RCC 7860 (cell line): ENCODE data around the gene BCL11A.

Experiments used
- DNase-seq: peaks from one replicate; pipeline ENCODE4 v3.0.0-alpha.2; 2015; ENCODE audit warnings: low spot score
- FAIRE-seq: peaks from 2 replicates; lab custom pipeline; 2012; peaks lifted over from hg19 to GRCh38; lab: Jason Lieb, UNC

The BCL11A gene

DNA sequence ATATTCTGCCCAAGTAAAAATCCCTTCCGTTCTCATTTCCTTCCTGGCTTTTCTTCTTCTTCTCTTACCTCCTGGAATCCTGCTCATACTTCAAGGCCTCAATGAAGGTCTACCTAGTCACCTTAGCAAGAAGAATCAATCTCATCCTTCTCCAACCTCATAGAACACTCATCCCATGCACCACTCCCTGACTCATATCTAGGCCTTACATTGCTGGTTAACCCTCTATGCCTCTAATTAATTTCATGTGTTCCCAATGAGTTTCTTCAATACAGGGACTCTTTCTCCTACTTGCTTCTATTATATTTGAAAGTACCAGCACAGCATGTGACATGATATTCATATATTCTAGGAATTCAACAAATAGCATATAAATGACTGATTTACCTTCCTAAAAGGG, 63.0 kb downstream of the BCL11A start:
- no peak for FAIRE-seq
- DNase-seq, result no peak

DNA sequence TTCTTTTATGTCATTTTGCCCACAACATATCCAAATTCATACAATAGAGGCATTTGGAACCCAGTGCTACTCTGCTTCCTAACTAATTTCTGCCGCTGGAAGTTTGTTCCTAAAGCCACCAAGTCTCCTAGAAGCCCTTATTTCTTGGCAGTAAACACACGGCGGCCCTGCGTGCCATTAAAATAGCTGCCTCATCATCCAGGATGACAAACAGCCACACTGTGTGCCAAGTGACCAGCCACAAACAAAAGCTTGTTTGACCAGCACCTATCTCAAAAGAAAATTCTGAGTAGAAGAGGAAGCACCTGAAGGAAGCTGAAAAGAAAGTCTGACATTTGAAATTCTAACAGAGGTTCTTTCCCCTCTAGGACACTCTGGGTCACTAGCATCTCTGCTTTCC, 64.2 kb downstream of the BCL11A start:
- no peak for FAIRE-seq
- no peak for DNase-seq

DNA sequence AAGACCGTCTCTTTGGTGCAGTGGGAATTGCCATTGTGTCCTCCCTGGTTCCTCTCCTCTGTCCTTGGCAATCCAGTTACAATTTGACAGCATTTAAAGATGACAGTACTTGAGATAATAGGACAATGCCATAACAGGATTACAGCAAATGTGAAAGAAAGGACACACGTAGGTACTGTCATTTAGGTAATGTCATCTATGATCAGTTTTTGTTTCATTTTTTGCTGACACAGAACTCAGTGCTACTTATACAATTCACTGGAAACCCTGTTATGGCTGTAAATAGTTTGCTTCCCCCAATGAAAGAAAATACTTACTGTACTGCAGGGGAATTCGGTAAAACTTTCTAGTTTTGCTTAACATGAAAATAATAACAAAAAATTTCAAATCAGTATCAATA, 65.2 kb downstream of the BCL11A start:
- FAIRE-seq, result no peak

DNA sequence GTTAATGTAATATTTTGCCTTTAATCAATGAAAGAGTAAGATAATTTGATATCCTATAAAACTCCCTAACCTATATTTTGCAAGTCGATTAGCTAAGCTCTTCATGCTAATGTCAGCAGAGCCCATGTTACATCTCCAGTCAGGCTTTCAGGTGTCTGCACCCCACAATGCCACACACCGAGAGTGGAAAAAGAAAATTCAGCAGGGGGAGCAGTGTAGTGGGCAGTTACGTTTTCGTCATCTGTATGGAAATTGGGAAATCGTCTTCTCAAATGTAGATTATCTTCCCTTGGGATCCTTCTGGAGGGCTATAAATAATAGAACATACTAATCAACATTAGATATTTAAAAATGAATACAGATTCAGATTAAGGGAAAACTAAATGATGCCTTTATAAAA, 66.3 kb downstream of the BCL11A start:
- DNase-seq (no peak), FAIRE-seq (no peak)

More for the DNA sequence above, 65.2 kb downstream of the BCL11A start:
- DNase-seq, result no peak

DNA sequence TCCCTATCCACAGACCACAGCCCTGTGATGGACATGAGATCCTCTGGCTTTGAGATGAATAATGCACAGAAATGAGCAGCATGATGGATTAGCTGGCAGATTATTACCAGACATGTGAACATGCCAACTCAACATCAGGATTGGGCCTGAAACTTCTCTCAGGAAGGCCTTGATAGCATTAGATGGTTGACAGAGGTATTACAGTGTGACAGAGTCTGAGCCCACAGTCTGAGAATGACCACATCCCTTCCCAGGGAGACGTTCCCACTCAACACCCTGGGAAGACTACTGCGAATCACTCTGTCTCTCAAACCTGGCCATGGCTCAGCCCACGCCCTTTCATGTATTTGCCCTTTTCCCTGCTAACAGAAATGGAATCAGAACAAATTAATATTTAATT, 66.9 kb downstream of the BCL11A start:
- DNase-seq (no peak), FAIRE-seq (no peak)

DNA sequence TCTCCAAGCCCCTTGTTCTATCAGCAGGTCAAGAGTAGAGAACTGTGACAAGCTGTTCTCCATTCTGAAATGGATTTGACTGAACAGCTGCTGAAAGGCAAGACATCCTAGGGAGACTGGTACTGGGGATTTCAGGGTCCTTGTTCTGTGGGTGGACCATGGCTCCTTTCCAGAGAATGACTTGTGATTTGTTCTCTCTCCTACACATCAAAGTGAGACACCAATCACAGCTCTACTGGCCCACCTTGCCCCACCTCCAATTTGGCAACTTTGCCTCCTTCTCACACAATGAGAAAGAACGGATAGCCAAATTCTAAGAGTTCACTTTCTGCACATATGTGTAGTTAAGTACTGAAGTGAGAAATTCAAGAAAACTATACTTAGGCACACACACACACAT, 67.4 kb downstream of the BCL11A start:
- FAIRE-seq (no peak), DNase-seq (no peak)

DNA sequence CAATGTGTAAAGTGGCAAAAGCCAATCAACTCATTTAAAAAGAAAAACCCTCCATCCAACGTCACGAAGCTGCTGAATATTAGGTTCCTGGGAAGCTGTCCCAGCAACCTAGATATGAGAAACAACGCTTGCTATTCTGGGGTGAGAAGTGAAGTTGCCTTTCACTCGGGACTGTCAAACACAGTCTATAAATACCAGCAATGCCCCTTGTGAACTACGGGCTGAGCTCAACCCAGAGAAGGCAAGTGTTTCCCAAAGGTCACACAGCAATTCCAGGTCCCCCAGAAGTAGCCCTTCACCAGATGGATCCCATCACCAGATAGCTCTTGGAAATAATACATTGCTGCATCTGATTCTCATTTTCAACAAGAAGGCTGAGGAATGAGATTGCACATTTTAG, 67.9 kb downstream of the BCL11A start:
- no peak for FAIRE-seq
- no peak for DNase-seq

DNA sequence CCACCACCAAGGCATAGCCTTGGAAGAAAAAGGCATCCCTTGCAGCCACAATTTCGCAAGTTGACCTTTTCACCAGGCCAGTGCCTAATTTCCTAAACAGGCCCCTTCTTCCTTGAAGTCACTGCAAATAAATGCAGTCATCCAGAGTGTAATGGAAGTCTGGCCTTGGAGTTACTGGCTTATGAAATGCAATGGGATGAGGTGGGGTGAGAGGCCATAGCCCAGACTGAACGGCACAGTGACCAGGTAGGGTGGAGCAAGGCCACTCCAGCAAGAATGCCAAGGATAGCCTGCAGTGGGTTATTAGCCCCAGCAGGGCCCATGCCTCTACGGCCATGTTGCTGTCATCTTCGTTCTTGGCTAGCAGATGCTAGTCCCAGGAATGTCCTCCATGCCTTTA, 68.4 kb downstream of the BCL11A start:
- FAIRE-seq, result no peak
- DNase-seq, result no peak

DNA sequence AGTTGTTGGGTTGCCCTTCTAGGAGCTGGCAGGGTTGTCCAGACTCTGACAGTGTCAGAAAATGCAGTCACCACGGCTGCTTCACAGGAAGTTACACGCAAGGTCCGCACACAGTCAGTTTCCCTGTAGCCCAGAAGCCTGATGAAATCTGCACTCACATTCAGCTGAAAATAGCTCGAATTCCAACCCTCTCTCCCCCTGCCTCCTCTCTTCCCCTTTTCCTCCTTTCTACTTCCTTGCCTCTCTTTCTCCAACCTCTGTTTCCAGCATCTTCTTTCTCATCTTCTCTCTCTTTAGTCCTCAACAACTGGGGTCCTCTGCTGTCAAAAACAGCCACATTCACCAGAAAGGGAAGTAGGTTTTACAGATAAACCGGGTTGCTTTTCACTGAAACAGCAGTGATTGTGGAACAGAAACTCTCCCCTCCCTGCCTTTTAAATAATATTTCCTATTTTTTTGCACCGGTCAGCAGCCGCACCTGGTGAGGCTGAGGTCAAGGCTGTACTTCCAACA, 69.3 kb downstream of the BCL11A start:
- FAIRE-seq (no peak), DNase-seq (no peak)

DNA sequence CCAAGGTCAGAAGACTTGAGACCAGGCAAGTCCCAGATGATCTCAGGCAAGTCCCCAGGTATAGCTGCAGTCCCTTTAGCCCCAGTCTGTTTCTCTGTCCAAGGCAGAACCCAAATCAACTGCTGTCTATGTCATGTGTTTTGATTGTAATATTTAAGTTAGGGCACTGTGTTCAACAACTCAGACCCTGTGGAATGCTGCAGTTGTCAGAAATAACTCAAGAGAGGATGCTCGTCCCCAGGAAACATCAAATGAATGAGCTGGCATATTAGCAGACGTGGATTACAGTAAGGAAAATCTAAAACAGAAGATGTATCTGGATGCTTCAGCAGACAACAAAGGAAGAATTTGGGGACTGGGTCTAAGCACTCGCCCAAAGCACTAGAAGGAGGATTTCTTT, 70.1 kb downstream of the BCL11A start:
- FAIRE-seq (no peak), DNase-seq (no peak)

DNA sequence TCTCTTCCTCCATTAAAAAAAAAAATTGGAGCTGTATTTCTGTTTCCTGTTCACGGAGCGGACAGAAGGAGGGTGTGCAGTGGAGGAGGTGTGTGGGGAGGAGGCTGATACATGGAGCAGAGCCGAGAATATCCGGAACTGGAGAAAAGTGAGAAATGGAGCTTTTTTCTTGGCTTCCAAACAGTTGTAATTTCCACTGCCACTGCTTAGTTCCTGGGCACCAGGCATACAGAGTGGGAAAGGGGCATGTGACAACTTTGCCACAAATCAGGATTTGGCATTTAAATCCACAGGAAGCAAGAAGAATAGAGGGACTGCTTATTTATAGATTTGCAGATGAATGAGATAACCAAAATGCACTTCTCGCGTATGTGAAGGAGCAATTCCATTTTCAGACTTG, 71.2 kb downstream of the BCL11A start:
- FAIRE-seq (no peak), DNase-seq (no peak)

DNA sequence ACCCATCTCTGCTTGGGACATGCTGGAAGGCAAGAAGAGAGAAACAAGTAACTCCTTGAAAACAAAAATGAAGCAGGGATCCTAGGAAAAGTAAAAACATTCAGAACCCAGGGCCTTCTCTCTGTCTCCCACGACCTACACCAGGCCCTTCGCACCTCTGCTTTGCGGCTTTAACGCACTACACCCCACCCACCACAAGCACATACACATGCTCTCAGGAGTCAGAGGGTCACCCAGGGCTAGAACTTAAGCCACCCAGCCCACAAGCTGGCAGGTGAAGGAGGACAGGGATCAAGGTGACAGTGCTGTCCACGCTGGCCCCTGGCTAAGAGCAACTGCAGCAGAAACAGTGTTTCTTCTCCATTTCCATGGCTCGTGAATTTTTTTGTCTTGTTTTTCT, 72.2 kb downstream of the BCL11A start:
- no peak for FAIRE-seq
- no peak for DNase-seq

DNA sequence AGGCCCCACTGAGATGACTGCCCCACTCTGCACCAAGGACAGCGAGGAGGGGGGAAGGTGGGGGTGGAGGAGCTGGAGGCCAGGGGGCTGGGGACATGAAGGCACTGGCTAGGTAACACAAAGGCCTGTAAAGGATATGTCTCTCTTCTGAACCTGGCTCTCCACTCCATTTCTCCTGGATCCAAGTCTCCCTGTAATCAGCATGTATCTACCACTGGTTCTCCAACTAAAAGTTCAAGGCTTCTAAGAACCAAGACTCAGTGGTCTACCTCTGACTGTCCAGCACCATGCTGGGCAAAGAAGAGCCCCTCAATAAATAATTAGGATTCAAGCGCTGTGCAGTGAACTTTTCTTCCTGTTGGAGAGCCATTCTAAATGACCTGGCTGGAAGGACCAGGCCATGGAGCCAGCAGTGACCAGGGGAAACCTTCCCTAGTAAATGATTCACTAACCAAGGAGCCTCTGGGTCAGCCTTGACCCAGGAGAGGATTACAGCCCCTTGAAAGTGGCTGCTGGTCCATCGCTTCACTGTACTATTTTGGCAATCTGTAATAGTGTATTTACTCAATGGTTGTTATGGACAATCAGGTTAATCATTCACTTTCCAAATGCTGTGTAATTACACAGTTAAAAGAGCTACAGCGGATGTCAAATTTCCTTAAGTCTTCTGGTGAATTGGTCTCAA, 73.2 kb downstream of the BCL11A start:
- DNase-seq (no peak), FAIRE-seq (no peak)

DNA sequence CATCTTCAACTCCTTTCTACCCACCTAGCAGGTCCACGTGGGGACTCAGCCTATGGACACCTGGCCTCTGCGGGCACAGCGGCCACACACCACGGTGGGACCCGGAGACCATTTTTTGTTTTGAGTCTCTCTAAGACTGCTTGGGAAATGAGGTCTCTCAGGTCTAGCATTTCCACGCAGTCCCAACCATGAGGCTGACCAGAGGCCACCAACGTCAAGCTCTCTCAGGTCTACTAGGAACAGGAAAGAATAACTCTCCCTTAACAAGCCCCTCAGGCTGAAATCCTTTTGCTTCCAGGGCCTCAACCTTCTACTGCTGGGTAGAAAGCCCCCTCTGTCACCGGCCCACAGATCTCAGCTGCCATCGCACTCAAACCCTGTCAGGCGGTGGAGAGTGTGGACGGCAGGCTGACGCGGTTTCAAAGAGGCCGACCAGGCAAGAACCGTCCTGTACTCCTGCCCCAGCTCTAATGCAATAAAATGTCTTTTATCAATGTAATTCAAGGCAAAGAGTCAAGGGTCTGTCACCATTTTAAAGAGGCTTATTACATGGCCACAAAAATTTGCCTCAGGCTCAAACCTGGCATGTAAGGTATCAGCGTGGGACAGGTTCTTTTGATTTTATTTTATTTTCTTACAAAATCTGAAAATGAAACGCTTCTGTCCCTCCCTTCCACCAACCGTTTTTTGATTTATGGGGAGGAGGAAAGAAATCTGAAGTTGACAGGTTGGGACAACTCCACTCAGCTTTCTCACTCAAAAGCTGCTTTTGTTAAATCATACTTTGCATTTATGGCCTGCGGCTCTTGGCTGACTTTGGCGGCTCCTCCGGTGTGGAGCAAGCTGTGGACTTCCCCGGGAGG, 74.0 kb downstream of the BCL11A start:
- no peak for FAIRE-seq
- DNase-seq, result no peak

DNA sequence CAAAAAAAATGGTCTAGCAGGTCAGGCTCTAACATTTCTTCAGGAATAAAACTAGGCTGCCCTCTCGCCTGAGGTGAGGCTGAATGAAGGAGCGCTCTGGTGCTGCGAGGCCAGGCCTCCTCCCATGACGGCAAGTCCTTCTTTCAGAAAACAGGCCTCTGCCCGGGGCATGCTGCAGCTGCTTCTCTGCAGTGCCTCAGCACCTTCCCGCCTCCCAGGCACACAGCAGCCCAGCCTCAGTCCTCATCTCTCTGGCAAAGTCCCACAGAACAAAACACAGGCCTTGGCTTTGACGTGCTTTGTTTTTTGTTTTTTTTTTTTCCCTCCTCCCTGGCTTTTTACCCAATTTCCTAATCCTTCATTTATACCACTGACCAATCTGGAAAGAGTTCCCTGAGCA, 74.8 kb downstream of the BCL11A start:
- FAIRE-seq, result no peak
- no peak for DNase-seq

DNA sequence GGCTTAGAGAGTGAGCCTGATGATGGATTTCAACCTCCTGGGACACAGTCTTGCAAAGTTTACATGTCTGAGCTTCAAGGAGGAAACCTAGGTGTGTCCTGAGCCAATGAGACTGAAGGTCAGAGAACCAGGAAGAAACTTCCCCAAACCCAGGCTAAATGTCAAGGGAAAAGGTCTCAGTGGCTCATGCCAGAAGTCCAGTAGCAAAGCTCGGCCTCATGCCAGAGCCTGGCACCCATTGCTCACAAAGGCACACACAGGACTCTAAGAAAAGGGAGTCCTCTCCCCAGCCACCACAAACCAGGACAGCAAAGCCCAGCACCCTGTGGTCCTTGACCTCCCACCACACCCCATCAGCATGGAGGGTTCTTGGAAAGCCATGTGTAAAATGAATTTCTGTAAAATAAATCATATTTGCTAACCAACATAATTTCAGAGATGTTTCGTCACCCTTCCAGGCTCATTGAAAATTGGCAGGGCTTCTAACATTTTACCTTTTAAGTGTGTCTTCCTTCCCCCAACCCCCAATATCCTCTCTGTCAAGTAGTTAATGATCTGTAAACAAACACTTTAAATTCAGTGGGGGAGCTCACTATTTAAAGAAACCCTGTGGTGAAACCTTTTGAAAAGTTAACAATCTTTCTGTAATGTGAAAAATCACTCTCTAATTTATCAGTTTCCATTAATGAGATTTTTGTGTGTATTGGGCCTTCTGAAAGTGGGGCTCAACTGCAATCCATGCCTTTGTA, 77.1 kb downstream of the BCL11A start:
- FAIRE-seq (no peak), DNase-seq (no peak)

DNA sequence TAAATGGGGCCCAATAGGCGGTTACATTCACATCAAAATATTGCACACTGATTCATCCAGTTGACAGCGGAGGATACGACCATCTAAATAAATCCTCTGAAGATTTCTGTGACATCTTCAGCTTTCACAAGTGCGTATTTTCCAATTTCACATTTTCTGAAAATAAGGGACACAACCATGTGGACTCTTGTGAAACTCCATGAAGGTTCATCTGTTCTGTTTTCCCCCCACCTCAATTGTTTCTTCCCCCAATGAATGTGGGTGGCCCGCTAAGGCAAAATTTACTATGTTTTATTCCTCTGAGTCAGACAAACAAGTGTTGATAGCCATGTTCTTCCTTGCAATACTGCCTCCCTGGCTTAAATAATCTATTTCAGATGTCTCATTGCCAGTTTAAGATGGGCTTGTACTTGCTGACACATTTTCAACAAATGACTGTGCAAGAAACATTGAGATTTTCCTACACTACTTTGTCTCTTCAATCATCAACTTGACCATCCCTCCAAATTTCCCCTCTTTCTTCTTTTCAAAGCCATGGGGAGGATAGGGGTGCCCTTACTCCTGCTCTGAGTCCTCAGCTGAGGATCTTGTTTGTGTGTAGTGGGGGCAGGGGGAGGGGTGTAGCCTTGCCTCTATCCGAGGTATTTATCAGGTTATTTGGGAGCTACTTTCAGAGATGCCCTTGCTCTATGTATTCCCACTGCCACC, 78.2 kb downstream of the BCL11A start:
- FAIRE-seq (no peak), DNase-seq (no peak)

DNA sequence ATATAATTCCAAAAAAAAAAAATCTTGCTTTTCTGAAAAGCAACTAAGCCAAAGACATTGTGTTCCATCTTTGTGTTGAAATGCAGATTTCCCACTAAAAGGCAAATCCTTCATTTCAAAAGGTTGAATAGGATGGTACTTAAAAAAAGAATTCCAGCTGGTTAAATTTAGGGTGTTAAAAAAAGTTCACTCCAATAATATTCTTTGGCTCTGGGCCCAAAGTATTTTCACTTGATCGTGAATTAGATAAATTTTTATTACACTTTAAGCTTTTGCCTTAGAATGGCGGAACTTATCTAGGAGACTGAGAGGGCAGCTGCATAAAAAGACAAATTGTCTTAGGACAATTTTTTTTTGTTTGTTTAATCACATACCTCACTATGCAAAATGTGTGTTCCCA, 79.2 kb downstream of the BCL11A start:
- DNase-seq, result no peak
- FAIRE-seq, result no peak

DNA sequence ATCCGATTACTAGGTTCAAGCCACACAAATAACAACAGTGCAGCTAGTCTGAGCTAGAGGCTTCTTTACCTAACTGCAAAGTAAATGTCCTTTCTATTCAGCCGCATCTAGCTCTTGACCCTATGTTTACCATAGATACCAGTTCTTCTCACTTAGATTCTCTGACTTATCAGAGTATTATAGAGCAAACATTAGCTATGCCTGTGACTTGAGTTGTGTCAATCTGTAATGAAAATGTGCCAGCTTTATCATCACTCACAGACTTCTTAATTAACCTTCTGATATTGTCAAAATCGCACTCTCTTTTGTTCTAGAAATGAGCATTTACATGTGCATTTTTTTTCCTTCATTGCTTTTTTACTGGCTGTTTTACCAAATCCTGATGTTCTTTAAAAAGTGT, 79.9 kb downstream of the BCL11A start:
- DNase-seq, result no peak
- no peak for FAIRE-seq

DNA sequence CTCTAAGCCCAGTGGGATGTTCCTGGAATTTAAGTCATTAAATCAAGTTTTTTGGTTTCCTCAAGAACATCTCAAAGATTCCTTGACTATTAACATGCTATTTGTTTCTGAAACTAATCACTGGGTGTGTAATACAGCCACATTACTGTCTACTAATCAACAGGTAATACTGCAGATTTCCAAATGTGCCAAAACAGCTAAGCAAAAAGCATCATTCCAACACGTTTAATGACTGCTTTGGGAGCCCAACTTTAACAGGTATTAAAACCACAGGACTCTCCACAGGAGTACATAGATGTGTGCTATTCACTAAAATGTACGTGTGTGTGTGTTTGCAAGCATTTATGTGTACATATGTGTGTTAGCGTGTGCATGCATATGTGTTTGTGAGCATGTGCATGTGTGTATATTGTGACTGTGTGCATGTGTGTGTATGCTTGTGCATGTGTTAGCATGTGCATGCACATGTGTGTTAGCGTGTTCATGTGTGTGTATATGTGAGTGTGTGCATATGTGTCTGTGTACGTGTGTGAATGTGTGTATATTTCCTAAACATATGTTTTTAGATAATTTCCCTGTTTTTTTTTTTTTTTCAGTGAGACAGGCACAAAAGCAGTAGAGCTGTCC, 80.7 kb downstream of the BCL11A start:
- no peak for DNase-seq
- FAIRE-seq, result no peak

DNA sequence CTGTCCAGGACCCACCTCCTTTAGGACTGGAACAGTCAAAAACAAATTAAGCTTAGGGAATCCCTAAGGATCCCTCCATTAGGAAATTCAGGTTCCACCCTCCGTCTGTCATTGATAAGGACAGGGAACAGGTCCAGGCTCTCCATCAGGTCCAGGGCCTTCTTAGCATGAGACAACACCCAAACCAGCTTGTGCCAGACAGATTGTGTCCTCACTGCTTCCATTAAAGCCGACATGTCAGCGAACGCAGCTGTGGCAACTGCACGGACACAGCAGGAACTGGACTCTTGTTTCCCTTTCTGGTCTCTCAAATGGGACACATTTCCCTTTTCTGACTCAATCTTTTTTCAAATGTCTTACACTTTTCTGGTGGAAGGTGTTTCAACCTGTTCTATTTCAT, 81.4 kb downstream of the BCL11A start:
- DNase-seq (no peak), FAIRE-seq (no peak)
